MCF 10A (cell line): ENCODE data around the gene CRYBG1. TPM values are rescaled to one million over a fixed set of nuclear protein-coding genes. Genes with fewer than 3 reads are reported as not detected.

Source experiments
- BruUV-seq: library from RNA; stranded (reverse); fragments of 400-500 nt; replicated peaks from 2 replicates; lab custom pipeline; 2021; lab: Mats Ljungman, UMichigan
- CTCF ChIA-PET: fragments of 300-600 bp; sonication (Branson Sonifier 250); formaldehyde crosslinking; extraction: SDS; loops from one replicate; lab custom pipeline; 2021; ENCODE audit warnings: antibody characterized with exemption, inconsistent platforms; lab: Yijun Ruan, JAX
- POLR2A ChIA-PET: fragments of 300-600, 350-650 bp; sonication (Branson Sonifier 250); formaldehyde crosslinking; extraction: SDS; loops from one replicate; lab custom pipeline; 2020; ENCODE audit warnings: antibody characterized with exemption, inconsistent platforms; lab: Yijun Ruan, JAX
- DNase-seq: peaks from one replicate; pipeline ENCODE4 v3.0.0-alpha.2; 2018; ENCODE audit not compliant: unreplicated experiment
- H3K27ac Mint-ChIP-seq: one replicate; pipeline ENCODE4 v1.8.0; 2022; ENCODE audit warnings: mild to moderate bottlenecking, low read depth, mixed read lengths; ENCODE audit not compliant: unreplicated experiment
- H3K27me3 Mint-ChIP-seq: one replicate; pipeline ENCODE4 v1.8.0; 2022; ENCODE audit warnings: mixed read lengths; ENCODE audit not compliant: insufficient read depth, unreplicated experiment
- H3K36me3 Mint-ChIP-seq: one replicate; pipeline ENCODE4 v1.8.0; 2022; ENCODE audit warnings: mild to moderate bottlenecking, moderate library complexity, mixed read lengths; ENCODE audit not compliant: insufficient read depth, unreplicated experiment
- H3K4me1 Mint-ChIP-seq: one replicate; pipeline ENCODE4 v1.8.0; 2022; ENCODE audit warnings: mixed read lengths; ENCODE audit not compliant: insufficient read depth, unreplicated experiment
- H3K4me3 Mint-ChIP-seq: one replicate; pipeline ENCODE4 v1.8.0; 2022; ENCODE audit warnings: mild to moderate bottlenecking, moderate library complexity, mixed read lengths; ENCODE audit not compliant: unreplicated experiment
- H3K9me3 Mint-ChIP-seq: one replicate; pipeline ENCODE4 v1.8.0; 2022; ENCODE audit warnings: mixed read lengths; ENCODE audit not compliant: unreplicated experiment
- intact Hi-C: fragments of 100-400 bp; cut with micrococcal nuclease; formaldehyde crosslinking; loops from 2 replicates; pipeline ENCODE4 v1.14.1; 2022
- total RNA-seq: library from RNA; stranded (reverse); gene quantifications from 2 replicates; pipeline ENCODE4 v1.2.3, GENCODE V29; 2022
- TF ChIP-seq, protein P1 (sequence below): fragments of 200-600 bp; IDR thresholded peaks from one replicate; pipeline ENCODE4 v1.8.0; 2022; ENCODE audit warnings: antibody characterized with exemption, mild to moderate bottlenecking; ENCODE audit not compliant: unreplicated experiment

CRYBG1 gene
- total RNA-seq, 1 experiment from 2014 or later = 45.3 TPM

- TF ChIP-seq, protein P1, sequence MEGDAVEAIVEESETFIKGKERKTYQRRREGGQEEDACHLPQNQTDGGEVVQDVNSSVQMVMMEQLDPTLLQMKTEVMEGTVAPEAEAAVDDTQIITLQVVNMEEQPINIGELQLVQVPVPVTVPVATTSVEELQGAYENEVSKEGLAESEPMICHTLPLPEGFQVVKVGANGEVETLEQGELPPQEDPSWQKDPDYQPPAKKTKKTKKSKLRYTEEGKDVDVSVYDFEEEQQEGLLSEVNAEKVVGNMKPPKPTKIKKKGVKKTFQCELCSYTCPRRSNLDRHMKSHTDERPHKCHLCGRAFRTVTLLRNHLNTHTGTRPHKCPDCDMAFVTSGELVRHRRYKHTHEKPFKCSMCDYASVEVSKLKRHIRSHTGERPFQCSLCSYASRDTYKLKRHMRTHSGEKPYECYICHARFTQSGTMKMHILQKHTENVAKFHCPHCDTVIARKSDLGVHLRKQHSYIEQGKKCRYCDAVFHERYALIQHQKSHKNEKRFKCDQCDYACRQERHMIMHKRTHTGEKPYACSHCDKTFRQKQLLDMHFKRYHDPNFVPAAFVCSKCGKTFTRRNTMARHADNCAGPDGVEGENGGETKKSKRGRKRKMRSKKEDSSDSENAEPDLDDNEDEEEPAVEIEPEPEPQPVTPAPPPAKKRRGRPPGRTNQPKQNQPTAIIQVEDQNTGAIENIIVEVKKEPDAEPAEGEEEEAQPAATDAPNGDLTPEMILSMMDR = no peak
- ChIA-PET POLR2A (interaction anchor here (0.6 to 3.2 kb wide), 32 partner anchors 10 to 952 kb away, joined by 3 to 30 read pairs (median 4); no protein-coding TSS in a partner anchor), CTCF (interaction anchor here (0.6 to 5.4 kb wide), 8 partner anchors 9 to 832 kb away, joined by 3 to 24 read pairs (median 4); no protein-coding TSS in a partner anchor)
- Mint-ChIP-seq H3K4me3 (peak within 1 kb of the TSS; percentile 99), H3K4me1 (peaks cover 34% of the 10 kb centered on the region), H3K27me3 (no peaks in the 10 kb centered on the region), H3K27ac (peak within 1 kb of the TSS; percentile 99), H3K36me3 (peaks cover 12% of the 10 kb centered on the region), H3K9me3 (peaks cover 10% of the 10 kb centered on the region)
- no TSS peak for BruUV-seq
- intact Hi-C loops = no loop called here
- peak; percentile 98 for DNase-seq
These were observed 35.0 kb upstream of the CRYBG1 start, which contains the start of gene ATG5 for GRCh38 chr6:106325336-106326178. Gene ATG5, minus strand, starts transcription at chr6:106325760. Its CDS starts 9,552 bp downstream, at chr6:106316208.

DNA sequence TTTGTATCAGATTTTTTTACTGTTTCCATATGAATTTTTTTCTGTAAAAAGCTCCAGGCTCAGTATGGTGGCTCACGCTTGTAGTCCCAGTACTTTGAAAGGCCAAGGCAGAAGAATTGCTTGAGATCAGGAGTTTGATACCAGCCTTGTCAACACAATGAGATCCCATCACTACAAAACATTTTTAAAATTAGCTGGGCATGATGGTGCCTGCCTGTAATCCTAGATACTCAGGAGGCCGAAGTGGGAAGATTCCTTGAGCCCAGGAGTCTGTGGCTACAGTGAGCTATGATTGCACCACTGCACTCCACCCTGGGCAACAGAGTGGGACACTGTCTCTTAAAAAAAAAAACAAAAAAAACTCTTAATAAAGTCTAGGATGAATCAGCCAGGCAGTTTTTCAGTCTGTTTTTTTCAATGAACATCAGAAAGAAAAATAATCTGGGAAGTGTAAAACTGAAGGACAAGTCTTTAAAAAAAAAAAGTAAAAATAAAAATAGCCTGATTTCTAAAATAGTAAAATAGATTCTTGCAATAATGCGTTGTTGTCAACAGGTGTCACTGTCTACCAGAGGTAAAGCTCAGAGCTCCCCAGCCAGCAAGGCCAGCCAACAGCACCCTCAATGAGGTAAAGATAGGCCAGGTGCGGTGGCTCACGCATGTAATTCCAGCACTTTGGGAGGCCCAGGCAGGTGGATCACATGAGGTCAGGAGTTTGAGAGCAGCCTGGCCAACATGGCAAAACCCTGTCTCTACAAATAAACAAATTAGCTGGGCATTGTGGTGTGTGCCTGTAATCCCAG lies 25.7 kb upstream of the CRYBG1 start:
- Mint-ChIP-seq H3K4me3 (no peak overlapping the region), H3K9me3 (no peaks in the 10 kb centered on the region), H3K36me3 (peaks cover 10% of the 10 kb centered on the region), H3K27me3 (no peaks in the 10 kb centered on the region), H3K27ac (no peak overlapping the region), H3K4me1 (peaks cover 9% of the 10 kb centered on the region)
- peak; percentile 59 for DNase-seq
- intact Hi-C loops = loop anchor here (1.0 to 5.0 kb wide), 4 partner anchors 110 to 777 kb away; no protein-coding TSS in a partner anchor
- BruUV-seq = no TSS peak
- CTCF ChIA-PET = interaction anchor here (0.6 to 3.1 kb wide), 39 partner anchors 9 to 1557 kb away, joined by 3 to 23 read pairs (median 4); partner anchors contain the start of gene ATG5
- TF ChIP-seq, protein P1 = peak; percentile 59
- POLR2A ChIA-PET = interaction anchor here (0.5 to 3.2 kb wide), 6 partner anchors 9 to 821 kb away, joined by 3 to 15 read pairs (median 3); partner anchors contain the start of genes ATG5 and CRYBG1

GRCh38 chr6:106339334-106340029 lies 21.0 kb upstream of the CRYBG1 start:
- H3K4me1 Mint-ChIP-seq = peaks cover 11% of the 10 kb centered on the region
- H3K27ac Mint-ChIP-seq = peak overlapping the region; percentile 43
- DNase-seq = peak; percentile 87
- POLR2A ChIA-PET = interaction anchor here (0.7 to 1.3 kb wide), 7 partner anchors 14 to 191 kb away, joined by 3 to 5 read pairs (median 4); partner anchors contain the start of genes ATG5 and CRYBG1
- H3K36me3 Mint-ChIP-seq = peaks cover 10% of the 10 kb centered on the region
- no peaks in the 10 kb centered on the region for H3K27me3 Mint-ChIP-seq
- intact Hi-C loops = loop anchor here (1.0 to 5.0 kb wide), 5 partner anchors 106 to 773 kb away; no protein-coding TSS in a partner anchor
- CTCF ChIA-PET = interaction anchor here (0.5 to 3.9 kb wide), 56 partner anchors 9 to 1917 kb away, joined by 3 to 55 read pairs (median 4); partner anchors contain the start of genes ATG5 and CRYBG1
- TF ChIP-seq, protein P1 = peak; percentile 68
- BruUV-seq = no TSS peak
- no peaks in the 10 kb centered on the region for H3K9me3 Mint-ChIP-seq
- peak overlapping the region; percentile 61 for H3K4me3 Mint-ChIP-seq
